GM12878 (cell line): ENCODE results near the gene MAB21L3. TPM values are rescaled to one million over a fixed set of nuclear protein-coding genes. Genes with fewer than 3 reads are reported as not detected.

ENCODE experiments used
- ATAC-seq: fragments of 200-7000 bp; cut with Tn5 transposase; 3 replicates; pipeline ENCODE4 v1.9.1; 2020; ENCODE audit warnings: mild to moderate bottlenecking, moderate library complexity
- BruUV-seq: library from RNA; stranded (reverse); fragments of 400-500 nt; replicated peaks from 2 replicates; lab custom pipeline; 2021; lab: Mats Ljungman, UMichigan
- CTCF ChIA-PET: fragments of 300-600 bp; sonication (Branson Sonifier 250); formaldehyde crosslinking; extraction: SDS; loops from one replicate; lab custom pipeline; 2021; ENCODE audit warnings: inconsistent platforms; lab: Yijun Ruan, JAX
- POLR2A ChIA-PET: fragments of 350-600 bp; formaldehyde crosslinking; extraction: SDS; loops from one replicate; lab custom pipeline; 2021; ENCODE audit warnings: inconsistent platforms; lab: Charles Lee
- RAD21 ChIA-PET: fragments of 300-600 bp; sonication (Branson Sonifier 250); formaldehyde crosslinking; loops from one replicate; lab custom pipeline; 2023; ENCODE audit warnings: antibody characterized with exemption; ENCODE audit not compliant: unreplicated experiment; lab: Charles Lee
- SMC1A ChIA-PET: fragments of 300-600 bp; sonication (Branson Sonifier 250); formaldehyde crosslinking; loops from one replicate; lab custom pipeline; 2023; ENCODE audit not compliant: unreplicated experiment, uncharacterized antibody; lab: Charles Lee
- DNase-seq: peaks from one replicate; pipeline ENCODE4 v3.0.0-alpha.2; 2011; ENCODE audit warnings: low read depth, low spot score
- FAIRE-seq: peaks from 3 replicates; lab custom pipeline; 2011; peaks lifted over from hg19 to GRCh38; lab: Jason Lieb, UNC
- H2AFZ ChIP-seq: 2 replicates; pipeline ENCODE4 v1.6.0; 2011; ENCODE audit warnings: low read depth, low read length, control low read depth; ENCODE audit not compliant: control insufficient read depth
- H3K27ac ChIP-seq: 2 replicates; pipeline ENCODE4 v1.5.1; 2011; ENCODE audit warnings: control low read depth; ENCODE audit not compliant: control insufficient read depth, insufficient read depth
- H3K27me3 ChIP-seq, 2 experiments: replicated peaks in 1 of 2; 2 replicates each; pipeline versions ENCODE4 v1.6.0 to v1.6.1; 2011; ENCODE audit warnings: low read length in 1 of 2; ENCODE audit not compliant: control insufficient read depth in 2 of 2, insufficient read depth in 2 of 2
- H3K36me3 ChIP-seq, 2 experiments: 2 replicates each; pipeline ENCODE4 v1.5.1; 2011; ENCODE audit warnings: low read length in 1 of 2; ENCODE audit not compliant: control insufficient read depth in 2 of 2, insufficient read depth in 2 of 2
- H3K4me1 ChIP-seq: 2 replicates; pipeline ENCODE4 v1.6.1; 2011; ENCODE audit warnings: mild to moderate bottlenecking, low read length, moderate library complexity, mixed read lengths; ENCODE audit not compliant: control insufficient read depth, insufficient read depth
- H3K4me2 ChIP-seq: 2 replicates; pipeline ENCODE4 v1.6.0; 2011; ENCODE audit warnings: control low read depth; ENCODE audit not compliant: control insufficient read depth, insufficient read depth
- H3K4me3 ChIP-seq: fragments of 200-600 bp; sonication (generic); 2 replicates; pipeline ENCODE4 v1.5.1; 2016
- H3K79me2 ChIP-seq: 2 replicates; pipeline ENCODE4 v1.6.0; 2011; ENCODE audit warnings: low read length; ENCODE audit not compliant: control insufficient read depth, insufficient read depth
- H3K9ac ChIP-seq: 2 replicates; pipeline ENCODE4 v1.8.0; 2011; ENCODE audit warnings: low read length, control low read depth, mixed read lengths; ENCODE audit not compliant: control insufficient read depth, insufficient read depth
- H3K9me3 ChIP-seq: replicated peaks from 3 replicates; pipeline ENCODE4 v1.5.1; 2011; ENCODE audit warnings: mild to moderate bottlenecking, low read length; ENCODE audit not compliant: control insufficient read depth, insufficient read depth
- H4K20me1 ChIP-seq: 2 replicates; pipeline ENCODE4 v1.6.0; 2011; ENCODE audit not compliant: control insufficient read depth, insufficient read depth
- ATF7 ChIP-seq: fragments of 450-650 bp; IDR thresholded peaks from 2 replicates; pipeline ENCODE4 v1.6.1; 2016; ENCODE audit warnings: low read depth, mild to moderate bottlenecking
- FOXK2 ChIP-seq: fragments of 450-650 bp; IDR thresholded peaks from 2 replicates; pipeline ENCODE4 v1.6.1; 2017; ENCODE audit warnings: mild to moderate bottlenecking, moderate library complexity
- HDGF ChIP-seq: fragments of 450-650 bp; IDR thresholded peaks from 2 replicates; pipeline ENCODE4 v1.6.1; 2016; ENCODE audit warnings: antibody characterized with exemption
- IRF5 ChIP-seq: fragments of 450-650 bp; IDR thresholded peaks from 2 replicates; pipeline ENCODE4 v1.6.1; 2017; ENCODE audit warnings: borderline replicate concordance
- LARP7 ChIP-seq: fragments of 450-650 bp; IDR thresholded peaks from 2 replicates; pipeline ENCODE4 v1.6.1; 2017; ENCODE audit warnings: mild to moderate bottlenecking
- PML ChIP-seq: IDR thresholded peaks from 2 replicates; pipeline ENCODE4 v1.6.1; 2012; ENCODE audit warnings: low read length, inconsistent platforms
- POLR2AphosphoS5 ChIP-seq: IDR thresholded peaks from 2 replicates; pipeline ENCODE4 v1.6.1; 2011; ENCODE audit warnings: mild to moderate bottlenecking, low read length, inconsistent platforms
- TCF12 ChIP-seq: IDR thresholded peaks from 2 replicates; pipeline ENCODE4 v1.6.1; 2011; ENCODE audit warnings: low read depth, mild to moderate bottlenecking, low read length
- ZNF217 ChIP-seq: fragments of 450-650 bp; IDR thresholded peaks from 2 replicates; pipeline ENCODE4 v1.6.1; 2017; ENCODE audit warnings: antibody characterized with exemption, mild to moderate bottlenecking
- WGBS: methylation state at CpG from one replicate; pipeline ENCODE4 v1.1.6; 2016; ENCODE audit warnings: low lambda C conversion rate; ENCODE audit not compliant: insufficient replicate concordance, insufficient coverage; ENCODE audit errors: missing lambda C conversion rate; 5-methylcytosine and 5-hydroxymethylcytosine counted together
- in situ Hi-C: fragments of 300-500 bp; cut with MboI; formaldehyde crosslinking; loops from 9 replicates; pipeline ENCODE4 v1.14.3; 2018; ENCODE audit warnings: mixed read lengths
- intact Hi-C: fragments of 100-400 bp; cut with micrococcal nuclease; formaldehyde crosslinking; loops from one replicate; pipeline ENCODE4 v1.14.2; 2022; ENCODE audit not compliant: unreplicated experiment
- polyA plus RNA-seq, 11 experiments: library from polyadenylated mRNA; depleted of rRNA in 4 of 11; unstranded in 6 of 11; stranded (reverse) in 5 of 11; fragments of >200 nt; fragmentation: Nextera tagmentation in 4 of 11; fragmentation: Illumina TruSeq in 1 of 11; extraction: Ambion mirVana in 4 of 11; extraction: Trizol in 1 of 11; gene quantifications; 1 replicate in 1 of 11; 2 replicates in 10 of 11; pipeline versions ENCODE4 v1.2.1 to v1.2.3, GENCODE V29; 2011 to 2016; ENCODE audit warnings: inconsistent platforms in 2 of 11, missing spikeins in 2 of 11, low read depth in 1 of 11
- total RNA-seq, 4 experiments: library from RNA; depleted of rRNA in 3 of 4; stranded (reverse); fragments of >200 nt in 3 of 4; fragmentation: Illumina TruSeq in 1 of 4; extraction: Trizol in 1 of 4; gene quantifications; 2 replicates each; pipeline versions ENCODE4 v1.2.1 to v1.2.3, GENCODE V29; 2013 to 2021

MAB21L3 gene
- total and polyA plus RNA-seq, 10 of the 15 experiments (the other 5 are each of a cell fraction or from before 2014, with no cell fraction given) = 0.18 to 18.6 (median 1.3) TPM

- TF ChIP-seq TCF12 (no peak), FOXK2 (no peak), IRF5 (no peak)
These were observed 35.6 kb upstream of the MAB21L3 start (continued) for GRCh38 chr1:116075575-116075974.

GRCh38 chr1:116075990-116076389, 35.2 kb upstream of the MAB21L3 start:
- no peak for FAIRE-seq
- Histone ChIP-seq H2AFZ (no peak overlapping the region), H3K27ac (no peak overlapping the region), H3K4me1 (no peaks in the 10 kb centered on the region), H3K9me3 (no peaks in the 10 kb centered on the region), H3K36me3 (no peaks in the 10 kb centered on the region), H3K4me2 (no peak overlapping the region), H3K9ac (no peak overlapping the region), H4K20me1 (no peaks in the 10 kb centered on the region), H3K79me2 (no peaks in the 10 kb centered on the region), H3K27me3 (no peaks in the 10 kb centered on the region), H3K4me3 (no peak overlapping the region)
- ChIA-PET SMC1A (interaction anchor here (0.7 kb wide), 1 partner anchor 33 kb away, joined by 3 read pairs; no protein-coding TSS in a partner anchor), POLR2A (no interaction called here), CTCF (no interaction called here), RAD21 (no interaction called here)
- ATAC-seq = no peak
- DNase-seq = no peak
- no peak for TF ChIP-seq LARP7
- no peak for TF ChIP-seq ZNF217
- no peak for TF ChIP-seq IRF5
- TF ChIP-seq POLR2AphosphoS5 = no peak
- no peak for TF ChIP-seq HDGF
- no peak for TF ChIP-seq ATF7
- no peak for TF ChIP-seq PML
- intact Hi-C loops = no loop called here
- in situ Hi-C loops = no loop called here
- WGBS = 24% methylated on average over 4 of the region's 4 CpGs
- no TSS peak for BruUV-seq
